ENCODE measurements around the gene INTS4. TPM values are rescaled to one million over a fixed set of nuclear protein-coding genes. Genes with fewer than 3 reads are reported as not detected.
A peak's percentile ranks its signal among the peaks of the same experiment; 100 is the strongest.
"Not testable (repeated sequence)": the region's sequence is repeated elsewhere in the genome, so short reads cannot be mapped to it uniquely, and the experiment has no call there.

Gene INTS4
- polyA plus RNA-seq, 3 donors, result 23.5 to 41.7 (median 29.0) TPM

DNA sequence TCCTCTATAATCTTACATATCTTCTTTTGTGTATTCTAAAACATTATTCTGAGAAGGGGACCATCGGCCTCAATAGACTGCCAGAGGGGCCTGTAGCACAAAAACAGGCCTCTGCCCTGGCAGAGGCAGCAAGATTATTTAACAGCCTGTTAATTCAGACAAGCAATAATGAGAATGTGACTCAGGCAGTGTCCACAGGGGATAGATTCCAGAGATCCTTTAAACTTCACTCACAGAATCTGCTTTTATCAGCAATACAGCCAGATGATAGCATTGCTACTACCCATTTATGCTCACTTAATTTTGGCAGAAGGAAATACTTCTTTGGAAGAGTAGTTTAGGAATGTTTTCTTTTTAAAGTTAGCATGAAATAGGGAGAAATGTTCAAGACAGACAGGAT is 128.7 kb downstream of the INTS4 start:
- H3K9me3 ChIP-seq (replicated peaks in 1 of 2; ENCODE audit: control insufficient read depth in 1 of 2, insufficient read depth in 1 of 2, low read length in 2 of 2), result no peaks in the 10 kb centered on the region
- intact Hi-C loops (cut with micrococcal nuclease), result no loop called here
- H3K4me3 Mint-ChIP-seq, result no peak overlapping the region
- no CpG with 5 or more reads among the region's 1 CpG for WGBS (ENCODE audit: insufficient coverage)
- no peak overlapping the region for H3K4me3 ChIP-seq (replicated peaks in 1 of 3; ENCODE audit: low read depth in 2 of 3, low read length in 3 of 3)
- DNase-seq, result no peak
- H3K4me1 ChIP-seq (ENCODE audit: control insufficient read depth in 1 of 2, insufficient read depth in 2 of 2, low read length in 2 of 2), result no peaks in the 10 kb centered on the region
- H3K27me3 ChIP-seq (ENCODE audit: control insufficient read depth in 2 of 2, insufficient read depth in 2 of 2, low read length in 2 of 2), result no peaks in the 10 kb centered on the region
- no peak overlapping the region for H3K4me2 ChIP-seq (replicated peaks; ENCODE audit: extremely low read depth, low read length, poor library complexity, severe bottlenecking)
- no peaks in the 10 kb centered on the region for H3K9me3 Mint-ChIP-seq
- no peaks in the 10 kb centered on the region for H3K4me1 Mint-ChIP-seq
- H2AFZ ChIP-seq (ENCODE audit: insufficient read depth, low read depth, low read length, poor library complexity, severe bottlenecking), result no peak overlapping the region
- H3K27ac ChIP-seq (ENCODE audit: low read depth in 1 of 2, low read length in 2 of 2), result no peak overlapping the region
- no peak overlapping the region for H3K9ac ChIP-seq (ENCODE audit: insufficient read depth, low read length, poor library complexity, severe bottlenecking)
- no peaks in the 10 kb centered on the region for H4K20me1 ChIP-seq (ENCODE audit: insufficient read depth, low read length)
- no peaks in the 10 kb centered on the region for H3K27me3 Mint-ChIP-seq (ENCODE audit: low read depth in 3 of 3)
- peak overlapping the region in 1 of 7 donors; percentile 4 for H3K27ac Mint-ChIP-seq
- H3K79me2 ChIP-seq (ENCODE audit: insufficient read depth, low read length), result no peaks in the 10 kb centered on the region
- H3K36me3 Mint-ChIP-seq, result peaks cover 15 to 24% of the 10 kb centered on the region in 2 donors
- TF ChIP-seq, protein P1, sequence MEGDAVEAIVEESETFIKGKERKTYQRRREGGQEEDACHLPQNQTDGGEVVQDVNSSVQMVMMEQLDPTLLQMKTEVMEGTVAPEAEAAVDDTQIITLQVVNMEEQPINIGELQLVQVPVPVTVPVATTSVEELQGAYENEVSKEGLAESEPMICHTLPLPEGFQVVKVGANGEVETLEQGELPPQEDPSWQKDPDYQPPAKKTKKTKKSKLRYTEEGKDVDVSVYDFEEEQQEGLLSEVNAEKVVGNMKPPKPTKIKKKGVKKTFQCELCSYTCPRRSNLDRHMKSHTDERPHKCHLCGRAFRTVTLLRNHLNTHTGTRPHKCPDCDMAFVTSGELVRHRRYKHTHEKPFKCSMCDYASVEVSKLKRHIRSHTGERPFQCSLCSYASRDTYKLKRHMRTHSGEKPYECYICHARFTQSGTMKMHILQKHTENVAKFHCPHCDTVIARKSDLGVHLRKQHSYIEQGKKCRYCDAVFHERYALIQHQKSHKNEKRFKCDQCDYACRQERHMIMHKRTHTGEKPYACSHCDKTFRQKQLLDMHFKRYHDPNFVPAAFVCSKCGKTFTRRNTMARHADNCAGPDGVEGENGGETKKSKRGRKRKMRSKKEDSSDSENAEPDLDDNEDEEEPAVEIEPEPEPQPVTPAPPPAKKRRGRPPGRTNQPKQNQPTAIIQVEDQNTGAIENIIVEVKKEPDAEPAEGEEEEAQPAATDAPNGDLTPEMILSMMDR (IDR thresholded peaks at IDR 0.05), result no peak
- H3K36me3 ChIP-seq (replicated peaks in 1 of 2; ENCODE audit: control insufficient read depth in 1 of 2, insufficient read depth in 2 of 2, low read length in 2 of 2), result peaks cover 7 to 14% of the 10 kb centered on the region in 2 donors

DNA sequence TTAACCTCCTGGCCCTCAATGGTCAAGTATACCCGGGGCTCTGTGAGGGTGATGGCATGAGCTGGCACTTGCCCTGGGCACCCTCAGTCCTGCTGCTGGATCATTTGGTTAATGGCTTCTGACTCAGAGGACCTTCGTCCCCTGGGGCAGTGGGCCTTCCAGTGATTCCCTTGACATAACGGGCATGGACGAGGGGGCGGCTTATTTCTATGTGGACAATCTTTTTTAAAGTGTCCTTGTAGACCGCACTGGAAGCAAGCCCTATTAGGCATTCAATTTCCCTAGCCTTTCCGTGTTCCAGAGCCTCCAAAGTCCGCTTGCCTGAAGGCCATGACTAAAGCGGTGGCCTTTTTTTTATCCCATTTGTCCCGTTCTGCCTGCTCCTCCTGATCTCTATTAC is 133.0 kb downstream of the INTS4 start:
- not testable (repeated sequence) for H3K4me1 Mint-ChIP-seq
- peaks cover 4 to 15% of the 10 kb centered on the region in 2 donors for H3K36me3 Mint-ChIP-seq

DNA sequence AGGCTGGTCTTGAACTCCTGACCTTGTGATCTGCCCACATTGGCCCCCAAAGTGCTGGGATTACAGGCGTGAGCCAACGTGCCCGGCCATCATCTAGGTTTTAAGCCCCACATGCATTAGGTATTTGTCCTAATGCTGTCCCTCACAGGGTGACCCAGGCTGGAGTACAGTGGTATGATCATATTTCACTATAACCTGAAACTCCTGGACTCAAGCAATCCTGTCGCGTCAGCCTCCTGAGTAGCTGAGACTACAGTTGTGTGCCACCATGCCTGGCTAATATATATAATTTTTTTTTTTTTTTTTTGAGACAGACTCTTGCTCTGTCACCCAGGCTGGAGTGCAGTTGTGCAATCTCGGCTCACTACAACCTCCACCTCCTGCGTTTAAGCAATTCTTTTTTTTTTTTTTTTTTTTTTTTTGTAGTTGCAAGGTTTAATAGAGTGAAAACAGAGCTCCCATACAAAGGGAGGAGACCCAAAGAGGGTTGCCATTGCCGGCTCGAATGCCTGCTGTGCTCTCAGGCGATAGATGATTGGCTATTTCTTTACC is 136.5 kb downstream of the INTS4 start:
- Mint-ChIP-seq H3K9me3 (peaks cover 23 to 35% (median 31%) of the 10 kb centered on the region in 7 donors), H3K36me3 (peaks cover 20 to 42% of the 10 kb centered on the region in 2 donors)
- peaks cover 28 to 30% of the 10 kb centered on the region in 2 donors for H3K9me3 ChIP-seq (replicated peaks in 1 of 2; ENCODE audit: control insufficient read depth in 1 of 2, insufficient read depth in 1 of 2, low read length in 2 of 2)
- H3K9ac ChIP-seq (ENCODE audit: insufficient read depth, low read length, poor library complexity, severe bottlenecking); intact Hi-C loops (cut with micrococcal nuclease); H3K27ac ChIP-seq (ENCODE audit: low read depth in 1 of 2, low read length in 2 of 2); H3K79me2 ChIP-seq (ENCODE audit: insufficient read depth, low read length); H3K27me3 ChIP-seq (ENCODE audit: control insufficient read depth in 2 of 2, insufficient read depth in 2 of 2, low read length in 2 of 2); H2AFZ ChIP-seq (ENCODE audit: insufficient read depth, low read depth, low read length, poor library complexity, severe bottlenecking); H3K4me1 ChIP-seq (ENCODE audit: control insufficient read depth in 1 of 2, insufficient read depth in 2 of 2, low read length in 2 of 2); H3K4me2 ChIP-seq (replicated peaks; ENCODE audit: extremely low read depth, low read length, poor library complexity, severe bottlenecking); DNase-seq; H3K27me3 Mint-ChIP-seq (ENCODE audit: low read depth in 3 of 3); H4K20me1 ChIP-seq (ENCODE audit: insufficient read depth, low read length); H3K4me3 Mint-ChIP-seq; H3K27ac Mint-ChIP-seq; H3K4me1 Mint-ChIP-seq; H3K4me3 ChIP-seq (replicated peaks in 1 of 3; ENCODE audit: low read depth in 2 of 3, low read length in 3 of 3): not testable (repeated sequence)
- peaks cover 4 to 23% of the 10 kb centered on the region in 2 donors for H3K36me3 ChIP-seq (replicated peaks in 1 of 2; ENCODE audit: control insufficient read depth in 1 of 2, insufficient read depth in 2 of 2, low read length in 2 of 2)
- 100% methylated on average over 2 of the region's 10 CpGs for WGBS (ENCODE audit: insufficient coverage)

More for the DNA sequence above, 133.0 kb downstream of the INTS4 start:
- H3K4me3 Mint-ChIP-seq; H3K9me3 Mint-ChIP-seq; H3K27me3 ChIP-seq (ENCODE audit: control insufficient read depth in 2 of 2, insufficient read depth in 2 of 2, low read length in 2 of 2); H2AFZ ChIP-seq (ENCODE audit: insufficient read depth, low read depth, low read length, poor library complexity, severe bottlenecking); H3K4me2 ChIP-seq (replicated peaks; ENCODE audit: extremely low read depth, low read length, poor library complexity, severe bottlenecking); DNase-seq; H3K27me3 Mint-ChIP-seq (ENCODE audit: low read depth in 3 of 3); intact Hi-C loops (cut with micrococcal nuclease); H3K27ac ChIP-seq (ENCODE audit: low read depth in 1 of 2, low read length in 2 of 2); H3K4me1 ChIP-seq (ENCODE audit: control insufficient read depth in 1 of 2, insufficient read depth in 2 of 2, low read length in 2 of 2); H3K36me3 ChIP-seq (replicated peaks in 1 of 2; ENCODE audit: control insufficient read depth in 1 of 2, insufficient read depth in 2 of 2, low read length in 2 of 2); H3K9ac ChIP-seq (ENCODE audit: insufficient read depth, low read length, poor library complexity, severe bottlenecking); H3K4me3 ChIP-seq (replicated peaks in 1 of 3; ENCODE audit: low read depth in 2 of 3, low read length in 3 of 3); H4K20me1 ChIP-seq (ENCODE audit: insufficient read depth, low read length); H3K27ac Mint-ChIP-seq; H3K79me2 ChIP-seq (ENCODE audit: insufficient read depth, low read length); H3K9me3 ChIP-seq (replicated peaks in 1 of 2; ENCODE audit: control insufficient read depth in 1 of 2, insufficient read depth in 1 of 2, low read length in 2 of 2): not testable (repeated sequence)
- 98% methylated on average over 8 of the region's 10 CpGs for WGBS (ENCODE audit: insufficient coverage)

All from CD14-positive monocyte (primary cell).